ENCODE results near the gene DOK7.

GRCh38 chr4:3485011-3485791 is 22.1 kb downstream of the DOK7 start:
- TF ChIP-seq POLR2A (IDR thresholded peaks at IDR 0.05; ENCODE audit: low read depth, low read length) (no peak), POLR2AphosphoS5 (IDR thresholded peaks at IDR 0.05; ENCODE audit: insufficient read depth, low read depth, low read length) (no peak), JUN (IDR thresholded peaks at IDR 0.05; ENCODE audit: borderline replicate concordance, insufficient read depth, insufficient read length, low read depth) (no peak), EZH2 (IDR thresholded peaks at IDR 0.05; ENCODE audit: borderline replicate concordance, low read depth, low read length, severe bottlenecking) (peak; percentile 51)

Data from endothelial cell of umbilical vein (primary cell).